HG02852 (cell line): ENCODE data around the gene SLC38A3.

Experiments used
- ATAC-seq: cut with Tn5 transposase; IDR thresholded peaks from one replicate; pipeline ENCODE4 v1.9.1; 2021; ENCODE audit warnings: mild to moderate bottlenecking, moderate library complexity; ENCODE audit not compliant: unreplicated experiment

Gene SLC38A3

DNA sequence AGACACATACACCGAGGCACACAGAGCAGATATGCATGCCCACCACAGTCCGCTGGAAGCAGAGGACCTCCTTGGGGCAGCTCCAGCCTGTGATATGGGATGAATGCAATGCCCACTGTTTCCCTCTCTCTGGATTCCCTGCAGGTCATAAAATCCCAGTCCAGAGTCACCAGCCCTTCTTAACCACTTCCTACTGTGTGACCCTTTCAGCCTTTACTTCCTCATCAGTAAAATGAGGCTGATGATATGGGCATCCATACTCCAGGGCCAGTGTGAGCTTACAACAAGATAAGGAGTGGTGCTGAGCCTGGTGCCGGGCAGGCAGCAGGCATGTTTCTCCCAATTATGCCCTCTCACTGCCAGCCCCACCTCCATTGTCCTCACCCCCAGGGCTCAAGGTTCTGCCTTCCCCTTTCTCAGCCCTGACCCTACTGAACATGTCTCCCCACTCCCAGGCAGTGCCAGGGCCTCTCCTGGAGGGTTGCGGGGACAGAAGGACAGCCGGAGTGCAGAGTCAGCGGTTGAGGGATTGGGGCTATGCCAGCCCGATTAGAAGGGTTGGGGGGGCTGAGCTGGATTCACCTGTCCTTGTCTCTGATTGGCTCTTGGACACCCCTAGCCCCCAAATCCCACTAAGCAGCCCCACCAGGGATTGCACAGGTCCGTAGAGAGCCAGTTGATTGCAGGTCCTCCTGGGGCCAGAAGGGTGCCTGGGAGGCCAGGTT is 14.0 kb upstream of the SLC38A3 start, which contains the start of gene GNAT1:
TSS of gene GNAT1 (plus strand) at position 675 of the 725 bp plus-strand sequence. CDS start 116 bp downstream, outside the sequence.
- ATAC-seq: no peak

- no peak for ATAC-seq
Measured at GRCh38 chr3:50192124-50192523, 12.9 kb upstream of the SLC38A3 start.

- ATAC-seq: no peak
Measured at GRCh38 chr3:50192689-50193141, 12.4 kb upstream of the SLC38A3 start.

GRCh38 chr3:50193286-50193685 is 11.8 kb upstream of the SLC38A3 start:
- ATAC-seq: no peak

- ATAC-seq: no peak
Measured at GRCh38 chr3:50193746-50194127, 11.3 kb upstream of the SLC38A3 start.

DNA sequence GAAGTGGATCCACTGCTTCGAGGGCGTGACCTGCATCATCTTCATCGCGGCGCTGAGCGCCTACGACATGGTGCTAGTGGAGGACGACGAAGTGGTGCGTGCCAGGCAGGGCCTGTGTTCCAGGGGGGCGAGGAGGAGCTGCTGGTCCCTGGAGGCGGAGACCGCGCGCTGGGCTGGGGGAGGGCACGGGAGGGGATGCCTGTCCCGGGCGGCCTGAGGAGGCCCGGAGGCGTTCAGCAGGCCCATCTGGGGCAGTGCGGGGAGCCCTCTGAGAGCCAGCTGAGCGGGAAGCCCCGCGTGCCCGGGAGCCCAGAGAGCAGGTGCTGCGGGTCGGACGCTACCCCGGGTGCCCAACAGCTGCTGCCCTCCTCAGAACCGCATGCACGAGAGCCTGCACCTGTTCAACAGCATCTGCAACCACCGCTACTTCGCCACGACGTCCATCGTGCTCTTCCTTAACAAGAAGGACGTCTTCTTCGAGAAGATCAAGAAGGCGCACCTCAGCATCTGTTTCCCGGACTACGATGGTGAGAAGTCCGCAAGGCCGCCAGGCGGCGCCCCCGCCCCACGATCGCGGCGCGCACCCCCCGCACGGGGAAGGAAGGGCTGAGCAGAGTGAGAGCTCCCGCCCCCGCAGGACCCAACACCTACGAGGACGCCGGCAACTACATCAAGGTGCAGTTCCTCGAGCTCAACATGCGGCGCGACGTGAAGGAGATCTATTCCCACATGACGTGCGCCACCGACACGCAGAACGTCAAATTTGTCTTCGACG is 10.8 kb upstream of the SLC38A3 start:
- no peak for ATAC-seq

DNA sequence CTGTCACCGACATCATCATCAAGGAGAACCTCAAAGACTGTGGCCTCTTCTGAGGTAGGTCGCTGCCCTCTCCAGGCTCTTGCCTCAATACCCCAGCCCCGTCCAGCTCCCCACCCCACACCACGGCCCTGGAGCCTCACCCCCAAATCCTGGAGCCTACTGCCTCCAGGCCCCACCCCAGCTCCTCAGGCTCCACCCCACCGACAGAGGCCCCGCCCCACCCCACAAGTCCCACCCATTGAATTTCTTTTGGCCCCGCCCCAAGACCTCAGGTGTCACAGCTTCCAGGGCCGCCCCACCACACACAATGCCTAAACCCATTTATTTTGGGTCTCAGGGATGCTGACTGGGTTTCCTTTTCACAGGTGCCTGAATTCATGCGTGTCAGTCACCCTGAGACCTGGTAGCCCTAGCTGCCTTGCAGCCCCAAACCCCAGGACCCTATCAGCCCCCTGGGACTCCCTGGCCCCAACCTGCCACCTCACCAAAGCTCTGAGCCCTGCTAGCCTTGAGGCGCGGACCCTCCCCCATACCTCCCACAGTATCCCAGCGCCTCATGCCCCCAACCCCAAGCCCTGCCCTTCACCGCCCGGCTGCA is 10.1 kb upstream of the SLC38A3 start:
- ATAC-seq: no peak

GRCh38 chr3:50195501-50196252 is 9.4 kb upstream of the SLC38A3 start:
- no peak for ATAC-seq

DNA sequence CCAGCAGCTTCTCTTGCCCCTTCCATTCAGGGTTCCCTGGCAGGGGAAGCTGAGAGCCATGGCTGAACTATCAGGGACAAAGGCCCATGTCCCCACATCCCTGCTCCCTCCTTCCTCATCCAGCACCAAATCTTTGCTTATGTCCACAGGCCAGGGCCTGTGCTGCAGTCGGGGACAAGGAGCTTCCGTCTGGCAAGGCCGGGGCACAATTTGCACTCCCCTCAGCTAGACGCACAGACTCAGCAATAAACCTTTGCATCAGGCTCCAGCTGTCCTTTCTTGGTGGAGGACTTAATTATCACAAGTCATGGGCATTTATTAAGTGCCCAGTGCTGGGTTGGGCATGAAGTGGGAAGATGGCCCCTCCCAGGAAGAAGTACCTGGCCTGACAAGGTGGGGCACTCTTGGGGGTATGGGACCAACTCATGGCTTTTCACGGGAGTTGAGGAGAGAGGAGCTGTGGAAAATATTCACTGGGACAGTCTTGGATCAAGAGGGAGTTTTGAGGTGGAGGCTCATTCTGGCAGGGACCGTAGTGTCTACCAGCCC is 8.7 kb upstream of the SLC38A3 start:
- no peak for ATAC-seq

GRCh38 chr3:50201573-50202315 is 3.3 kb upstream of the SLC38A3 start:
- no peak for ATAC-seq

DNA sequence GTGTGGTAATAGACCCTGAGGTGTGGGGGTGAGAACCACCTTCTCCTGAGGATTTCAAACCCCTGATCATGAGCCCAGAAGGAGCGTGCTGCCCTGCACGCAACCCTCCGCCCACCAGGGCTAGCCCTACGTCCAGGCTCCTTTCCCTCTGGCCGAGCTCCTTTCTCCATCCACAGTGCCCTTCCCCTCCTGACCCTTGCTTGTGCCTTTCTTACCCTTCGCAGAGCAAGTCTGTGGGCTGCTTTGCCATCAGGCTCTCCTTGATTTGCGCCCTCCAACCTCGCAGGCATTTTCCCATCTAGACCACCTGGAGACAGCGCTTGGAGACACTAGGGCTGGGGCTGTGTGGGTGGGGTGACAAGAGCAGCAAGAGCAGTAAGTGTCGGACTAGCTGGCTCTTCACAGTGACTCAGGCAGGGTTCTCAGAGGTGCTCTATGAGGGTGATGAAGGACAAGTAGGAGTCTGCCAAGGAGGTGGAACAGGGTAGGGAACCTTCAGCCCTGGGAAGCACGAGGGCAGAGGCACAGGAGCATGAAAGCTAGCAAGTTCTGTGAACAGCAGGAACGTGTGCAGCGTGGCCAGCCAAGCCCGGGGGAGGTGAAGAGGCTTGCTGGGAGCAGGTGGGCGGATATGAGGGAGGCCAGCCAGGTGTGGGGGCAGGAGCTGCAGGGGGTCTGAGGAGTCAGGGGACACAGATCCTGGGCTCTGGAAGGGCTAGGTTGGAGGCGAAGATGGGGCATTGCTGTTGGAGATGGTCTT is 2.5 kb upstream of the SLC38A3 start:
- no peak for ATAC-seq

DNA sequence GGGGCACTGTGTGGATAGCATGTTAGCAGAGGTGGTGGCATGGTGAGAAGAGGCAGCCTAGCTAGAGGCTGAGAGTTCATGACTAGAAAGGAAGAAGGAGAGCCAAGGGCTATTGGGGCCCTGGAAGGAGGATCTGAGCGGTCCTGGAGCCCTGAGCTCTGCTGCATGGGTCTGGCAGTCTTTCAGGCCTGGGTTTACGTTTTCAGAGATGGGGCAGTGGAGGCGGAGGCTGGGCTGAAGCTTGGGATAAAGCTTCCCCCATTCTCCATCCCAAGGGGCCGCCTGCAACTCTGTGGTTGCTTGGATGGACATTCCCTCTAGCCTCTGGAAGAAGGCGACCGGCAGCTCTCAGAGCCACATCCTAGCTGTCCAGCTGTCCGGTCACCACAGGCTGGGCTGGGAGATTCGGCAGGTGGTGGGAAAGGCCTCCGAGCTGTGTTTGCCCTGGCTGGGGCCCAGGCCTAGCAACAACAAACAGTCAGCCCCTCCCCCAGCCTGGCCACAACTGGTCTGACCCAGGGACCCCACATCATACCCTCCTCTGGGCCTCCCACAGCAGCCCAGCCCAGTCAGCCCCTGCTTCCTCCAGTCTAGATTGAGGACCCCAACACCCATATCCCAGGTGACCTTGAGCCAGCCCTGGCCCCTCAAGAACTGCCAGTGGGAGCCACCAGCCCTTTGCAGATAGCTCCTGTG is 1.8 kb upstream of the SLC38A3 start:
- no peak for ATAC-seq

DNA sequence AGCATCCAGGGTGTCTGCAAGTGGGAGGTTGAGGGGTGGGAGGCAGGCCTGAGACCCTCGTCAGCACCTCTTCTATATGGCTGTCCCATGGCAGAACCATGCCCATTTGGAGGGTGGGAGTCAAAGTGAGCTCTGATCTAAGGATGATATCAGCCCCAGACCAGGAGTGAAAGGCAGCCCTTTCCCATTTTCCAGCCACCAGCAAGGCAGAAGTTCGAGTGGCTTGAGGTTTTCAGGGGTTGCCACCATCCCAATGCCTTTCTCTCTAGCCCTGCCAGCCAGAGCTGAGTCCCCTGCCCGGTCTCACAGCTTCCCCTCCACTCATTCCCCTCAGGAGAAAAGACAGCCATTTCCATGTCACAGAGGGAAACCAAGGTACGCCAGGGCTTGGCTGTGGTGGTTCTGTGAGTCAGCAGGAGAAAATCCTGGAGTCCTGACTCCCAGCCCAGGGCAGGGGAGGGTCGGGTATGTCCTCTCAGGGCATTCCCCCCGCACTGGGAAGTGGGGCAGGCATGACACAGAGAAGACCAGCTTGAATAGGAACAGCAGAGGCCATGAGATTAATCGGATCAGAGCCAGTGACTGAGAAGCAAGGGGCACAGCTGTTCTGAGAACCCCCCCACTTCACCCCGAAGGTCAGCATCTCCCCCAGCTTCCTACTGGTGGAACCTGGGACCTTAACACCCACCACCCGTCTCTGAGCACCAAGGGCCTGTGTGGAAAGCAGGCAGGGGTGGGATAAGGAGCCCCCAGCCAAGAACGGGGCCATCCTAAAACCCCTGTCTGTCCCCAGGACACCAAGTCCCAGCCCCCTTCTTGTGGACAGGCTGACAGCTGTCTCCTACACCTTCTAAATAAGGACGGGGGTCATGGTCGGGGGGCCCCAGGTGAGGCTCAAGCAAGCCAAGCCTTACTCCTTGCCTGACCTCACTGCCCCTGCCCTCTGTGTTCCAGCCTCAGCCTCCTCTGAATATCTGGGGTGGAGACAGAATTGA is 965 bp upstream of the SLC38A3 start:
- ATAC-seq: no peak

- no peak for ATAC-seq
Measured at GRCh38 chr3:50205413-50206276, 574 bp downstream of the SLC38A3 start.

DNA sequence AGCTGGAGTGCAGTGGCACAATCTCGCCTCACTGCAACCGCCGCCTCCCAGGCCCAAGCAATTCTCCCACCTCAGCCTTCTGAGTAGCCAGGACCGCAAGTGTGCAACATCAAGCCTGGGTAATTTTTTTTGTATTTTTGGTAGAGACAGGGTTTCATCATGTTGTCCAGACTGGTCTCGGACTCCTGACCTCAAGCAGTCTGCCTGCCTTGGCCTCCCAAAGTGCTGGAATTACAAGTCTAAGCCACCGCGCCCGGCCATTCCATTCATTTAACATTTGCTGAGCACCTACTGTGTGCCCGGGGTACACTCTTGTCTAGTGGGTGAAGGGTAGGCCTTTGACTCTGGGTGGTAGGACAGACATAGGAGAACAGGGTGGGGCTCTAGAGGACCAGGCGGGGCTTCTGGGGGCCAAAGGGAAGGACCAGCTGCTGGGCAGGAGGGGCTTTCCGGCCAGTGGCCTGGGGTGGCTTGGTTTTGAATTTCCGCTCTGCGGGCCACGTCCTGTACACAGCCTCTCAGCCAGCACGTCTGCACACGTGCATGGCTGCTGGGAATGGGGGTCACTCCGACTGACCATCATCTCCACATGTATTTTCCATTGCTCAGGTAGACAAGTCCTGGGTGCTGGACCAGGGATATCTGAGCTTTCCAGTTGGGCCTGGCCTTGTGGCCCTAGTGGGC is 2.4 kb downstream of the SLC38A3 start:
- ATAC-seq: no peak
